GM12878 (cell line): ENCODE measurements around the gene DGAT2. TPM values are rescaled to one million over a fixed set of nuclear protein-coding genes. Genes with fewer than 3 reads are reported as not detected.

Source experiments
- ASH2L ChIP-seq: fragments of 300-600, 200-600 bp; sonication (generic); IDR thresholded peaks from 2 replicates; pipeline ENCODE4 v1.6.1; 2017; ENCODE audit warnings: low read depth, mild to moderate bottlenecking, borderline replicate concordance
- CBX5 ChIP-seq: sonication (generic); IDR thresholded peaks from 2 replicates; pipeline ENCODE4 v1.6.1; 2016; ENCODE audit warnings: low read depth, moderate library complexity, mild to moderate bottlenecking, inconsistent platforms
- CREM ChIP-seq: IDR thresholded peaks from 2 replicates; pipeline ENCODE4 v1.6.1; 2014; ENCODE audit warnings: antibody characterized with exemption, low read depth
- EED ChIP-seq: sonication (generic); IDR thresholded peaks from 2 replicates; pipeline ENCODE4 v1.6.1; 2016; ENCODE audit warnings: antibody characterized with exemption, low read depth
- IKZF1 ChIP-seq: fragments of 450-650 bp; conservative IDR thresholded peaks from 2 replicates; pipeline ENCODE4 v1.6.1; 2017; ENCODE audit warnings: antibody characterized with exemption, mild to moderate bottlenecking
- KLF5 ChIP-seq: fragments of 450-650 bp; IDR thresholded peaks from 2 replicates; pipeline ENCODE4 v1.6.1; 2014; ENCODE audit warnings: mild to moderate bottlenecking; ENCODE audit not compliant: partially characterized antibody
- MLLT1 ChIP-seq: fragments of 450-650 bp; IDR thresholded peaks from 2 replicates; pipeline ENCODE4 v1.6.1; 2016; ENCODE audit warnings: mild to moderate bottlenecking
- NFIC ChIP-seq: IDR thresholded peaks from 2 replicates; pipeline ENCODE4 v1.6.1; 2012; ENCODE audit warnings: low read depth, mild to moderate bottlenecking, inconsistent platforms, low read length, moderate library complexity
- TCF7 ChIP-seq: IDR thresholded peaks from 2 replicates; pipeline ENCODE4 v1.6.1; 2014; ENCODE audit warnings: antibody characterized with exemption, borderline replicate concordance
- ZBTB11 ChIP-seq: fragments of 450-650 bp; formaldehyde crosslinking; IDR thresholded peaks from 2 replicates; pipeline ENCODE4 v1.5.0; 2022; ENCODE audit warnings: mild to moderate bottlenecking, missing genetic modification characterization
- ZNF207 ChIP-seq: fragments of 450-650 bp; IDR thresholded peaks from 2 replicates; pipeline ENCODE4 v1.6.1; 2014; ENCODE audit warnings: antibody characterized with exemption, mild to moderate bottlenecking, borderline replicate concordance
- polyA plus RNA-seq, 11 experiments: library from polyadenylated mRNA; depleted of rRNA in 4 of 11; unstranded in 6 of 11; stranded (reverse) in 5 of 11; fragments of >200 nt; fragmentation: Nextera tagmentation in 4 of 11; fragmentation: Illumina TruSeq in 1 of 11; extraction: Ambion mirVana in 4 of 11; extraction: Trizol in 1 of 11; gene quantifications; 1 replicate in 1 of 11; 2 replicates in 10 of 11; pipeline versions ENCODE4 v1.2.1 to v1.2.3, GENCODE V29; 2011 to 2016; ENCODE audit warnings: inconsistent platforms in 2 of 11, missing spikeins in 2 of 11, low read depth in 1 of 11
- total RNA-seq, 4 experiments: library from RNA; depleted of rRNA in 3 of 4; stranded (reverse); fragments of >200 nt in 3 of 4; fragmentation: Illumina TruSeq in 1 of 4; extraction: Trizol in 1 of 4; gene quantifications; 2 replicates each; pipeline versions ENCODE4 v1.2.1 to v1.2.3, GENCODE V29; 2013 to 2021
- TF ChIP-seq, protein P1 (sequence below): fragments of 450-650 bp; IDR thresholded peaks from 2 replicates; pipeline ENCODE4 v1.6.1; 2017; ENCODE audit warnings: mild to moderate bottlenecking, moderate library complexity
- TF ChIP-seq, protein P2 (sequence below): fragments of 450-650 bp; formaldehyde crosslinking; IDR thresholded peaks from 2 replicates; pipeline ENCODE4 v1.4.0; 2022; ENCODE audit warnings: mild to moderate bottlenecking, moderate library complexity

The DGAT2 gene
- total and polyA plus RNA-seq, 10 of the 15 experiments (the other 5 are each of a cell fraction or from before 2014, with no cell fraction given): 5.1 to 25.9 (median 17.6) TPM

DNA sequence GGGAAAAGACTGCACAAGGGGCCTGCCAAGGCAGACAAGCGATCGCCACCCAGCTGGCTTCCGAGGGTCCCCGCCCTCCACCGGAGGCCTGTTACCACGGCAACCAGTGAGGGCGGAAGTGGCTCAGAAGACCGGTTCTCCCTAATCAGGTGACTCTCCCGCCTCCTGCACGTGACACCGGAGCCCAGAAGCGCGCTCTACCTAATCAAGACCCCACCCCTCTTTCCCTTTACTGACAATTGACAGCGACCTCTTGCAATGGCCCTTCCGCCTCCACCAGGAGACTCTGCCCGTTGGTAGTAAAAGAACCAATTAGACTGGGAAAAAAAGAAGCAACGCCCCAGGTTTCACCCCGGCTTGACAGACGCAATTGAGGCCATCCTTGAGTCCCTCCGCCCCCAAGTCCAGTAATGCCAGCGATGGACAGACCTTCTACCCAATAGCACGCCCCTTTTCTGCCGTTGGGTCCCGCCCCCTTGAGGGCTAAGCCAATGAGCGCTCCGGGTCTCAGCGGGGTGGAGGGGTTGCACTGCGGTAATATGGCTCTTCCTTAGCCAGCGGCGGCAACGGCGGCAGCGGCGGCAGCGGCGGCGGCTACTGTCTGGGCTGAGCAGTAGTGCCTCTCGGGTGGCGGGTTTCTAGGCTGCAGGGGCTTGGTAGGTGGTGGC is 46.2 kb downstream of the DGAT2 start, which contains the start of gene UVRAG (continued):
- no peak for TF ChIP-seq ZNF207
- no peak for TF ChIP-seq TCF7
- no peak for TF ChIP-seq NFIC
- TF ChIP-seq IKZF1: peak; percentile 7; the same call in 1 of the 2 replicates
- TF ChIP-seq CREM: peak; percentile 54
- TF ChIP-seq ASH2L: no peak; the same call in 1 of the 2 replicates
- TF ChIP-seq EED: no peak
- TF ChIP-seq MLLT1: peak; percentile 7; the same call in 1 of the 2 replicates
- TF ChIP-seq, protein P1, sequence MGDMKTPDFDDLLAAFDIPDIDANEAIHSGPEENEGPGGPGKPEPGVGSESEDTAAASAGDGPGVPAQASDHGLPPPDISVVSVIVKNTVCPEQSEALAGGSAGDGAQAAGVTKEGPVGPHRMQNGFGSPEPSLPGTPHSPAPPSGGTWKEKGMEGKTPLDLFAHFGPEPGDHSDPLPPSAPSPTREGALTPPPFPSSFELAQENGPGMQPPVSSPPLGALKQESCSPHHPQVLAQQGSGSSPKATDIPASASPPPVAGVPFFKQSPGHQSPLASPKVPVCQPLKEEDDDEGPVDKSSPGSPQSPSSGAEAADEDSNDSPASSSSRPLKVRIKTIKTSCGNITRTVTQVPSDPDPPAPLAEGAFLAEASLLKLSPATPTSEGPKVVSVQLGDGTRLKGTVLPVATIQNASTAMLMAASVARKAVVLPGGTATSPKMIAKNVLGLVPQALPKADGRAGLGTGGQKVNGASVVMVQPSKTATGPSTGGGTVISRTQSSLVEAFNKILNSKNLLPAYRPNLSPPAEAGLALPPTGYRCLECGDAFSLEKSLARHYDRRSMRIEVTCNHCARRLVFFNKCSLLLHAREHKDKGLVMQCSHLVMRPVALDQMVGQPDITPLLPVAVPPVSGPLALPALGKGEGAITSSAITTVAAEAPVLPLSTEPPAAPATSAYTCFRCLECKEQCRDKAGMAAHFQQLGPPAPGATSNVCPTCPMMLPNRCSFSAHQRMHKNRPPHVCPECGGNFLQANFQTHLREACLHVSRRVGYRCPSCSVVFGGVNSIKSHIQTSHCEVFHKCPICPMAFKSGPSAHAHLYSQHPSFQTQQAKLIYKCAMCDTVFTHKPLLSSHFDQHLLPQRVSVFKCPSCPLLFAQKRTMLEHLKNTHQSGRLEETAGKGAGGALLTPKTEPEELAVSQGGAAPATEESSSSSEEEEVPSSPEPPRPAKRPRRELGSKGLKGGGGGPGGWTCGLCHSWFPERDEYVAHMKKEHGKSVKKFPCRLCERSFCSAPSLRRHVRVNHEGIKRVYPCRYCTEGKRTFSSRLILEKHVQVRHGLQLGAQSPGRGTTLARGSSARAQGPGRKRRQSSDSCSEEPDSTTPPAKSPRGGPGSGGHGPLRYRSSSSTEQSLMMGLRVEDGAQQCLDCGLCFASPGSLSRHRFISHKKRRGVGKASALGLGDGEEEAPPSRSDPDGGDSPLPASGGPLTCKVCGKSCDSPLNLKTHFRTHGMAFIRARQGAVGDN: no peak; the same call in 1 of the 2 replicates
- TF ChIP-seq KLF5: no peak
- TF ChIP-seq, protein P2, sequence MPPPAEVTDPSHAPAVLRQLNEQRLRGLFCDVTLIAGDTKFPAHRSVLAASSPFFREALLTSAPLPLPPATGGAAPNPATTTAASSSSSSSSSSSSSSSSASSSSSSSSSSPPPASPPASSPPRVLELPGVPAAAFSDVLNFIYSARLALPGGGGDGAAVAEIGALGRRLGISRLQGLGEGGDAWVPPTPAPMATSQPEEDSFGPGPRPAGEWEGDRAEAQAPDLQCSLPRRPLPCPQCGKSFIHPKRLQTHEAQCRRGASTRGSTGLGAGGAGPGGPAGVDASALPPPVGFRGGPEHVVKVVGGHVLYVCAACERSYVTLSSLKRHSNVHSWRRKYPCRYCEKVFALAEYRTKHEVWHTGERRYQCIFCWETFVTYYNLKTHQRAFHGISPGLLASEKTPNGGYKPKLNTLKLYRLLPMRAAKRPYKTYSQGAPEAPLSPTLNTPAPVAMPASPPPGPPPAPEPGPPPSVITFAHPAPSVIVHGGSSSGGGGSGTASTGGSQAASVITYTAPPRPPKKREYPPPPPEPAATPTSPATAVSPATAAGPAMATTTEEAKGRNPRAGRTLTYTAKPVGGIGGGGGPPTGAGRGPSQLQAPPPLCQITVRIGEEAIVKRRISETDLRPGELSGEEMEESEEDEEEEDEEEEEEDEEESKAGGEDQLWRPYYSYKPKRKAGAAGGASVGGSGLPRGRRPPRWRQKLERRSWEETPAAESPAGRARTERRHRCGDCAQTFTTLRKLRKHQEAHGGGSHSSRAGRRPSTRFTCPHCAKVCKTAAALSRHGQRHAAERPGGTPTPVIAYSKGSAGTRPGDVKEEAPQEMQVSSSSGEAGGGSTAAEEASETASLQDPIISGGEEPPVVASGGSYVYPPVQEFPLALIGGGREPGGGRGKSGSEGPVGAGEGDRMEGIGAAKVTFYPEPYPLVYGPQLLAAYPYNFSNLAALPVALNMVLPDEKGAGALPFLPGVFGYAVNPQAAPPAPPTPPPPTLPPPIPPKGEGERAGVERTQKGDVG (CRISPR knock-in tag): no peak
- no peak for TF ChIP-seq CBX5
- TF ChIP-seq ZBTB11 (CRISPR knock-in tag): no peak
